Brain pericyte (primary cell): ENCODE results near the gene ZNRF2.

ENCODE experiments used
- DNase-seq: peaks from one replicate; pipeline ENCODE4 v3.0.0-alpha.2; 2012; ENCODE audit warnings: low read depth, low spot score

The ZNRF2 gene

DNA sequence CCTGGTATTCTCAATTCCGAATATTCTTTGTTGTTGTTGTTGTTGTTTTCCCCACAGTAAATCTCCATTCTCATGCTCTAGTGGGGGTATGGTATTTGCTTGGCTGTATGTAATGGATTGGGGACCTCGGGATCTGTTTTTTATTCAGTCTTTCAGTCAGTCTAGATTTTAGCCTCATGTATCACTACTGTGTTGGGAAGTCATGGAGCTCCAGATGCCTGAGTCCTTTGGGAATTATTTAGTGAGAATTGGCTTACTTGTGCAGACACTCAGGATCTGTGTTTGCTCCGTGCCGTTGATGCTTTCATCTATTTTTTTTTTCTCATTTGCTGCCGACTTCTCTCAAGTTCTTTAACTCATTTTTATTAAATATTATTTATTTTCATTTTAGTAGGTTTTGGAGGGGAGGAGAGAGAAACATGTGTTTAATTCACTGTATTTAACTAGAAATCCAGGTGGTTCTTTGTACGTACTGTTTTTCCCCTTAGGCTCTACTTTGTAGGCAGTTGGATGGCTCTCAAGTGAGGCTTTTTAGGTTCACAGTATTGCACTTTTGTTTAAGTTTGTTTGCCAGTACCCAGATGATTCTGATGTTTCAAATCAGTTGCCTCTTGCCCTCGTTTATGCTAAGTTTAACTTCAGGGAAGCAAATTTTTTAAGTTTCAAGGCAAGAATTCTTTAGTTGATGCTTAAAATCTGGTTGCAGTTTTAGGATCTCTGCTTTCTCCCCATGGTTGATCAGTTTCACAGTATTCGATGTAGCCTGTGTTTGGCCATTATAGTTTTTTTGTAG lies 36.9 kb downstream of the ZNRF2 start:
- no peak for DNase-seq

DNA sequence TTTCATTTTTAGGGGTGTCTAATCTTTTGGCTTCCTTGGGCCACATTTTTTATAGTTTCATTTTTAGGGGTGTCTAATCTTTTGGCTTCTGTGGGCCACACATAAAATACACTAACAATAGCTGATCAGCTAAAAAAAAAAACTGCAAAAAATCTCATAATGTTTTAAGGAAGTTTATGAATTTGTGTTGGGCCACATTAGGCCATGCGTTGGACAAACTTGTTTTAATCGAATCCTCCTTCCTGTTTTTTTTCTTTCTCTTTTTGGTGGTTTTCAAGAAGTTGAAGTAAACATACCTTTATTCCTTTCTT lies 37.4 kb downstream of the ZNRF2 start:
- DNase-seq: no peak

GRCh38 chr7:30322271-30323005 lies 38.0 kb downstream of the ZNRF2 start:
- no peak for DNase-seq

DNA sequence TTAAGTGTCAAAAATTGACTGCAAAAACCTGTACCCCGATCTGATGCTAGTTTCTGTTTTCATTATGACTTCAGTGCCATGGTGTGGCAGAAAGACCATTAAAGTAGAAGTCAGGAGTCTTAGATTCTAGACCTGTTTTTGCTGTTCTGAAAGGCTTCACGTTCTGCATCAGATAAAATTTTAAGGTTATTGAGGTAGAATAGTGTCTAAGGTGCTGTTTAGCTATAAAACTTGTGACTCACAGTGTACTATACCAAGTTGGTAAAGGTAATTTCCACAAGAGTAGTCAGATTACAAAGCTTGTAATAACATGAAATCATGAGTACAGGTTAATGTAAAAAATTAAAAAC lies 38.6 kb downstream of the ZNRF2 start:
- no peak for DNase-seq

DNA sequence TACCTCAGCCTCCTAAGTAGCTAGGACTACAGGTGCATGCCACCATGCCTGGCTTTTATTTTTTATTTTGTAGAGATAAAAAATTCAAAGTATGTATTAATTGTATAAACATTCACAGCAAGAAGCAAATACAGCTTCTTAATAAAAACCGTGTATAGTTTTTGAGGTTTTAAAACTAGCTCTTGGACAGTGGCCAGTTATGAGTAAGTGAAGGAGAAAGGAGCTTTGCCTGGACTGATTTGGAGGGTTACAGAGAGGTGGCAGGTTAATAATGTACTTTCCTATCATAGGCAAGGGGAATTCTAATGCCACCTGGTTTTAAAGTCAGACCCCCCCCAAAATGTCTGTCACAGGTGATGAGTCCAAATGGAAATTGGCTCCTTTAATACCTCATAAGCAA lies 43.4 kb downstream of the ZNRF2 start:
- no peak for DNase-seq

GRCh38 chr7:30328381-30328780 lies 44.0 kb downstream of the ZNRF2 start:
- DNase-seq: no peak

- DNase-seq: no peak
These were observed 45.3 kb downstream of the ZNRF2 start for GRCh38 chr7:30329716-30330115.

- no peak for DNase-seq
These were observed 46.0 kb downstream of the ZNRF2 start for GRCh38 chr7:30330134-30331111.

GRCh38 chr7:30331338-30331737 lies 46.9 kb downstream of the ZNRF2 start:
- no peak for DNase-seq

- DNase-seq: no peak
These were observed 48.2 kb downstream of the ZNRF2 start for GRCh38 chr7:30332549-30332948.

DNA sequence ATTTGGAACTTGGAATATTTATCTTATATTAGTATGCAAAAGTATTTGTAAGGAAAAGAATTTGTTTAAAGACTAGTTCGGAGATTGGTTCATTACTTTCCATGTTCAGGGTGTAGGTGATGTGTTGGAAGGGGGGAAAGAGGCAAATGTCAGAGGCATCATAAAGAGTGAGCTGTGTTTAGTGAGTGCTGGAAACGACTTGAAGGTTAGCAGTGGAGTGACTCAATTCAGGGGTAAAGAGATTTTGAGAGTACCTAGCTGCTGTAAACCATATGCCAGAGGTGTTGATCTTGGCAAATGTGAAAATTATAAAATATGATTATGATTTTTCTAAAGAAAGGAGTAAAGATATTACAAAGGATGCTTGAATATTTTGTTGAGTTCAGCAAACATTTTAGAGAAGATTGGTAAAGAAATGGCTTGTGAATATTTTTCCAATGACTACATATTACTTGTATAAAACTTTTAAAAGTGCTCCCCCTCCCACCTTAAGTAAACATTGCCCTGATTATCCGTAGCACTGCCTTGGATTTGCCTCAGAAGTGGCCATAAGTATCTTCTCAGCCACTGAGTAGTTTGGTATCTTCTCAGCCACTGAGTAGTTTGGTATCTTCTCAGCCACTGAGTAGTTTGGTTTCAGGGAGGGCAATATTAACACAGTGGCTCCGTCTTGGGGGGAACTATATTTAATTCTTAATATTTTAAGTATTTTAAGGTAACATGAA lies 51.5 kb downstream of the ZNRF2 start:
- DNase-seq: no peak

GRCh38 chr7:30344513-30344912 lies 60.1 kb downstream of the ZNRF2 start:
- DNase-seq: no peak

DNA sequence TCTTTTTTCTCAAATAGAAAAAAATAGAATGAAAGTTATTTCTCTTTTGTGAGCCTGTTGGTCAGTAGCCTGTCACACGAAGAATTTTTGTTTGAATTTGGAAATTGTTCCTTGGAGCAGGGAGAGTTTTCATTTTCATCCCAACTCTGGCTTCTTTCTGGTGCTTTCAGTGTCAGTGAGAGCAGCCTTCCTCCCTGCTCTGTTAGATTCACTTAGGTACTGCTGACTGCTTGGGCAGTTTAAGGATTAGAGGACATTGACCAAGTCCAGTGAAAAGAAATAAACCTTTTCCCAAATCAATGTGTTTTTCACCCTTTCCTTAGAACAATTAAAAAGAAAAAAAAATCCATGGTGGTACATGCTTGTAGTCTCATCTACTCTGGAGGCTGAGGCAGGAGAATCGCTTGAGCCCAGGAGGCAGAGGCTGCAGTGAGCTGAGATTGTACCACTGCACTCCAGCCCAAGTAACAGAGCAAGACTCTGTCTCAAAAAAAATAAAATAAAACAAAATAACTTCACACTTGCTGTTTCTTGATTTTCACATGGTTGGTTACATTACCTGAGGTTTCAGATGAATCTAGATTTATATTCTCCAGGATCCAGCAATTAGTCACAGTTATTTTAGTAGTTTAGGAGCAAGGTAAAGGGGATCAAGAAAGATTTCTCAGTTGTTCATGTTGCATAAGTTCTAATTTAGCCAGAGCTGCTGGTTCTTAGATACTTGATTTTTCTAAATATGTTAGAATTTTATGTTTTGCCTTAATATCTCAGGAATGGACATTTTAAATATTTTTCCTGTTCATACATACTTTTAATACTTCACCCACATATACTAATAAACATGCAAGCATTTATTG lies 63.1 kb downstream of the ZNRF2 start:
- no peak for DNase-seq

GRCh38 chr7:30348083-30348560 lies 63.7 kb downstream of the ZNRF2 start:
- DNase-seq: peak; percentile 31

DNA sequence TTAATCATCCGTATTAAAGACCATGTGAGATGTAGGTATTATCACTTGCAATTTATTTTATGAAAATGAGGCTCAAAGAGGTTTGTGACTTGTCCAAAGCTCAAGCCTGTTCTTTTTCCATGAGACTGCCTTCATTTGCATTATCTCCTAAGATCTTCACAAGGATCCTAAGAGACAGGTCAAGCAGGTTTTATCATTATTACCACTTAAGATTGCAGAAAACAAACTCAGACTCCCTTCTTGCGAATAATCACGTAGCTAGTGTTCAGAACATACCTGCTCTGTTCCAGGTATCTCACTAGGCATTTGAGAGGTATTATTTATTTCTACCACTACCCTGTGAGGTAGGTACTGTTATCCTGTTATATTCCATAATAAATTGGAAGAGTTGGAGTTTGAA lies 64.8 kb downstream of the ZNRF2 start:
- no peak for DNase-seq

DNA sequence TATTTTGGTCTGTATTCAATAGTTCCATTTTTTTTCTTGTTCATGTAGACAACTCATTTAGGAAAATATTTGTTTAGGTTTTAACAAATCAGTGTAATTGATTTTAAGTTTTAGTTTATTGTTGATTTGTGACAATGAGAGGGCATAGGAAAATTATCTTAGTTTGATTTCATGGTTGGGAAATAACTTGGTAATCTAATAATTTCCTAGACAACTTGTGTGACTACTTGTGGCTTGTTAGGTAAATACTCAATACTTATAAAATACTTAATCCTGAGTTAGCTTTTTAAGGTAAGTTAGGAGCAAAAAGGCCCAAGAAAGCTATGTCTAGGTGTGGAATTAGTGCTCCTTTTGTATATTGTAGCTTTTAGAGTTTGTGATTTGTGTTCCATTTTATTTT lies 65.4 kb downstream of the ZNRF2 start:
- DNase-seq: no peak

- DNase-seq: no peak
These were observed 66.9 kb downstream of the ZNRF2 start for GRCh38 chr7:30351286-30351685.

DNA sequence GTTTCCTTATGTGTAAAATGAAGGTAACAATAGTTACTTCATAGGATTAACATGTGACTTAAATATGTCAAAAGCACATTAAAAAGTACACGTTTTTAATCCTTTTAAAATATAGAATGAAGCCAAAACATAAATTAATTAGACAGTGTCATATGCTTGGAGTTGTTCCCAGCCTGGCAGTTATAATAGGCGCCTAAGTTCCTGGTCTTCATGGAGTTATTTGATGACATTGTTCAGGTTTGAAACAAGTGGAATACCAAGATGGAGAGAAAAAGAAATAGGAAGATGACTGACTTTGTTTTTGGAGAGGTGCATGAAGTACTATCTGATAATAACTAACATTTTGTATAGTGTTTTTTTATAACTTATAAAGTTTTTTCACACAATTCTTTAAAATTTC lies 67.3 kb downstream of the ZNRF2 start:
- DNase-seq: no peak

DNA sequence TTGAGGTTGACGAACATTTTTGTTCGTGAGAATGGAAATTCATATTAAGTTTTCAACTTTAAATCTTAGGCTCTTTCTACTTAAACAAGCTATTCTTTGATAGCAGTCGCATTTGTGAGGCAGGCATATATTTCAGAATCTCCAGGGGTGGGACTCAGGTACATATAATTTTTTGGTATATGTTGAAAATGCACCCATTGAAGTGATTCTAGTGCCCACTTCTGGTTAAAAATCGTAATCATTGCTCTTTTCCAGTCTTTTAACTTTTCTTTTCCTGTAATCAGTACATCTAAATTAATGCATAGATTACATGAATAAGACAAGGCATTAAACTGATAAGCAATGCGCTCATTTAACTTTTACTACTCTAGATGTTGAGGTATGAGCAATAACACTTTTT lies 67.8 kb downstream of the ZNRF2 start:
- DNase-seq: no peak

GRCh38 chr7:30353532-30353931 lies 69.1 kb downstream of the ZNRF2 start:
- DNase-seq: no peak
